ENCODE results near the gene CFAP52.
"Not testable (repeated sequence)": the region's sequence is repeated elsewhere in the genome, so short reads cannot be mapped to it uniquely, and the experiment has no call there.

The CFAP52 gene, protein sequence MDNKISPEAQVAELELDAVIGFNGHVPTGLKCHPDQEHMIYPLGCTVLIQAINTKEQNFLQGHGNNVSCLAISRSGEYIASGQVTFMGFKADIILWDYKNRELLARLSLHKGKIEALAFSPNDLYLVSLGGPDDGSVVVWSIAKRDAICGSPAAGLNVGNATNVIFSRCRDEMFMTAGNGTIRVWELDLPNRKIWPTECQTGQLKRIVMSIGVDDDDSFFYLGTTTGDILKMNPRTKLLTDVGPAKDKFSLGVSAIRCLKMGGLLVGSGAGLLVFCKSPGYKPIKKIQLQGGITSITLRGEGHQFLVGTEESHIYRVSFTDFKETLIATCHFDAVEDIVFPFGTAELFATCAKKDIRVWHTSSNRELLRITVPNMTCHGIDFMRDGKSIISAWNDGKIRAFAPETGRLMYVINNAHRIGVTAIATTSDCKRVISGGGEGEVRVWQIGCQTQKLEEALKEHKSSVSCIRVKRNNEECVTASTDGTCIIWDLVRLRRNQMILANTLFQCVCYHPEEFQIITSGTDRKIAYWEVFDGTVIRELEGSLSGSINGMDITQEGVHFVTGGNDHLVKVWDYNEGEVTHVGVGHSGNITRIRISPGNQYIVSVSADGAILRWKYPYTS

DNA sequence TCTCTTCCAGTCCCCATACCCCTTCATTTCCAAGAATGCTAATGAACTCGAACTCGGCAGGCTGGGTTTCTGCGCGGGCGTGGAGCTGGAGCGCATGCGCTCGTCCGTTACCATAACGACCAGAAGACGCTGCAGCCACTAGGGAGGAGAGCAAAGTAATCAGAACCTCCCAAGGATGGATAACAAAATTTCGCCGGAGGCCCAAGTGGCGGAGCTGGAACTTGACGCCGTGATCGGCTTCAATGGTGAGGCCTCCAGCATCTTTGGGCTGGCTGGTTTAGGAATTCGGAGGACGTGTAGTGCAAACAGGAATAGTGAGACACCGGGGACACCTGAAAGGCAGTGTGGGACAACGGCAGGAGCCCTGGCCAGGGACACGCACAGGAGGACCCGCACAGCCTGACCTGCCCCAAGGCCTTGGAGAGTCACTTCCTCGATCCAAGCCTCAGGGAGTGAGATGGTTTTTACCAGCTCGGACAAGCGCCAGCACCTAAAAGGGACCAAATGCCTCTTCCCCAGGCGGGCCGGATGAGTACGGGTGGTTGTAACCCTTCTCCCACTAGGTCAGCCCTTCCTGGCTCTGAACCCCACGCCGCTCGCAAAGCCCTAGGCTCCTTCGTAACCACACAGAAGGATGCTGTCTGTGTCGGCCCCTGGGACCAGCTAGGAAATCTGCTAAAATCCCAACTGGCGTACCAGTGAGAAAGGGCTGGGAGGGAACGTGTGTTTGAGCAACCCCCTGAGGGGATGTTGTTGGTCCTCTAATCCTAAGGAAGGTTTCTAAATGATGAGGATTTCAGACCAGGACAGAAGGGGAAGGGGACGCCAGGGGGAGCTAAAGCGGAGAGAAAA, at the start of gene CFAP52:
CFAP52 (plus strand) TSS at position 122 of the 852 bp plus-strand sequence; CDS start at position 176, 54 bp downstream.
- DNase-seq (ENCODE audit: low read depth) = peak; percentile 62

DNA sequence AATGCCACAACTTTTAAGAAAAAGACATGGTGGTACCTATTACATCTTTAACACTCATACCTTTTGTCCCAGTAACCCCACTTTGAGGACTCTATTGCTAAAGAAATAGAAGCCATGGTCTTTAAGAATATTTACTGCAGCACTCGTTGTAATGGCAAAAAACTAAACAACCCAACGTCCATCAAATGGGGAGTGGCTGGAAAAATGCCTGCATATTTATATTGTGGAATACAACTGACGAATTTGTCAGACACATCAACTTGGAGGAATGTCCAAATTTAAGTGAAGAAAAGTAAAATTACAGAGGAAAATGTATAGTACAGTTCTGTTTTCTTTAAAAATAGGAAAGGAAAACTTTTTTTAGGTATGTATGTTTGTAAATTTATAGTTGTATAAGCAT, 48.7 kb upstream of the CFAP52 start:
- no peak for DNase-seq (ENCODE audit: low read depth)

DNA sequence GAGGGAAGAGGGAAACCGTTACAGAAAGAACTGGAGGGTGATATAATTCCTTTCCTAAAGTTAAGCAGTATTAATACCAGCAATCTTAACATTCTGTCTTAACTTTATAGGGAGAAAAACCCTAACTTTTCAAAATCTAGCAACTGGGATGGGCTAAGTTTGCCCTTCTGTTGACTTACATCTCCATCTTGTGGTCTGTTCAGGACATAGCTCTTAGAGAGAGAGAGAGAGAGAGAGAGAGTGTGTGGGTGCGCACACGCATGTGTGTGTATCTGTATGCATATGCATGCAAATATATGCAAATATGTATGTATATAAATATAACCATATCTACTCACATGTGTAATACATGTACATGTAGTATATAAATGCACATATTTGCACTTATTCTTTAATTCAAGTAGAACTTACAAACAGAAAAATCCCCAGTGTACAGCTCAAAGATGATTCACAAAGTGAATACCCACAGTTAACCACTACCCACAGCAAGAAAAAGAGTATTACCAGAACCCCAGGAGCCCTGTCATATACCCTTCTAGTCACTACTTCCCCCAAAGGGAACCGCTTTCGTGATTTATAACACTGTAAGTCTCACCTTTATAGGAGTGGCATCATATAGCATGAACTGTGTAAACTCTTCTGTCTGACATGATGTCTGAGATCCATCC, 47.3 kb upstream of the CFAP52 start:
- DNase-seq (ENCODE audit: low read depth) = no peak

DNA sequence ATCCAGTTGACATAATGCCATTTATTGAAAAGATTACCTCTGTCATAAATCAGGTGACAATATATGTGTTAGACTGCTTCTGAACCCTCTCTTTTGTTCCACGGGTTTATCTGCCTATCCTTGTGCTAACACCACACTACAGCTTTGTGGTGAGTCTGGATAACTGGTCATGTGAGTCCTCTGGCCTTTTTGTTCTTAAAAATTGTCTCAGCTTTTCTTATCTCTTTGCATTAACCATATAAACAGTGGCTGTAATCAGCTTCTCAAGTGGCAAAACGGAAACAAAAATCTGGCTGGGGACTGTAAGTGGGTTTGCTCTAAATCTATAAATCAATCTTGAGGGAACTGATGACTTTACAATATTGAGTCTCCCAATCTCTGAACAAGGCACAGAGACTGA, 45.4 kb upstream of the CFAP52 start:
- no peak for DNase-seq (ENCODE audit: low read depth)

DNA sequence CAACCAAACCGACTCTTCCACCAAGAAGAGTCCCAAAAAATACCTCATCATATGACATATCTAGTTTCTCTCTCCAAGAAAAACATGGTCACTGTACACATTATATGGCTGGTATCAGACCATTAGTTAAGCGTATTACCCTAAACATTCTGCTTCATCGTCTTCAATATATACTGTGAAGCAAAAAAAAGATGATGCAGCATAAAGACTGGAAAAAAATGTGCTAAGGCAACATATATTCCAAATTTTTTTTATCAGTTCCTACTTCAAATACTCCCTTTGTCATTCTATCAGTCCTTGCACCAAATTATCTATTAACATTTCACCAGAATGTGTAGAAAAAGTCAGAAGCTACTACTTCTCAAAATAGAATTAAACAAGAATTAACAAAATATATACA, 43.7 kb upstream of the CFAP52 start:
- no peak for DNase-seq (ENCODE audit: low read depth)

DNA sequence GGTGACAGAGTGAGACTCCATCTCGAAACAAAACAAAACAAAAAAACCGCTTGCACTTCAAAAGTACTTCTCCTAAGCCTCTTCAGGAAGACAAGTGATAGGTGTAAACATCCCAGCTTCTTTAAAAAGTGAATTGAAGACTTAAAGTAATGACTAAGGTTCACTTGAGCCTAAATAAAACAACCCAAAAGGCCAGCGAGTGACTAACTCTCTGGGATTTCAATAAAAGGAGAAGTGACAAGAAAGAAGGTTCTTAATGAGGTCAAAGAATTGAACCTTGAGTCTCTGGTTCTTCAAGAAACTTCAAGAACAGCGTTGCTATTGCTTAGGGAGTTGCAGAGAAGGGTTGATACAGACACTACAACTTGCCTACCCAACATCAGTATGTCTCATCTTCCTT, 43.0 kb upstream of the CFAP52 start:
- no peak for DNase-seq (ENCODE audit: low read depth)

DNA sequence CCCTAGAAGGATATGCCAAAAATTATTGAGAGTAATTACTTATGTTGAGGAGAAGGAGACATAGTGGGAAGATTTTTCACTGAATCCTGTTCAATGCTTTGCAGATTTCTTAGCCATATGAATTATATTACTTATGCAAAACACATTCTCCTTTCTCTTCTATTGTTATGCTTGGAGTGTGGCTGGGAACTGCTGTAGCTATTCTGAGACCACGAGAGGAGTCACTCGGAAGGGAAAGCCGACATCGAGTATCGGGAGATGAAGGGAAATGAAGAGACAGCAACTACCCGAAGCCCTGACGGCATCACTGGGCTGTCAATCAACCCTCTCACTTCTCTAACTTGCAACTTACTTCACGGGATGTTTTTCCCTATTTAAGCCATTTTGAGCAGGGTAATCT, 40.4 kb upstream of the CFAP52 start:
- DNase-seq (ENCODE audit: low read depth) = no peak

DNA sequence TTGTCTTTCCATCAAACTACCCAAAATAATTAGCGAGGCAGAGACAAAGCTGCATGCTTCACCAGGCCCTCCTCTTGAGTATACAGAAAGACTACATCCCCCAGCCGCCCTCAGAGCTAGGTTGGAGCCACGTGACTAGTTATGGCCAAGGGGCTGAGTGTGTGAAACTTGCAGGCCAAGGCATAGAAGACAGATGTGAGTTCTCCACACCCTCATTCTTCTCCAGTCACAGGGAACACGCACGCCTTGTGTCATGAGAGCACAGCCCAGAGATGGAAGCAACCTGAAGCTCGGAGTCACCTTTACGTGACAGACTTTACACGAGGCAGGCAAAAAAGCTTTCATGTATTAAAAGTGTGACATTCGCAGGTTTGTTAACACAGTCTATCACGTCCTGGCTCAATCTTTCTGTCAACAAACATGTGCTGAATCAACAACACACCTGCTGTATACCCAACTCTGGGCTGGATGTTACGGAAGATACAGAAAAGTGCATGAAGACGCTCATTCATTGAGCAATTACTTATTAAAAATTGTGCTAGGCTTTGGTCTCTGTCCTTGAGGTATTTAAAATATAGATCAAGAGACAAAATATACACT, 39.2 kb upstream of the CFAP52 start:
- no peak for DNase-seq (ENCODE audit: low read depth)

DNA sequence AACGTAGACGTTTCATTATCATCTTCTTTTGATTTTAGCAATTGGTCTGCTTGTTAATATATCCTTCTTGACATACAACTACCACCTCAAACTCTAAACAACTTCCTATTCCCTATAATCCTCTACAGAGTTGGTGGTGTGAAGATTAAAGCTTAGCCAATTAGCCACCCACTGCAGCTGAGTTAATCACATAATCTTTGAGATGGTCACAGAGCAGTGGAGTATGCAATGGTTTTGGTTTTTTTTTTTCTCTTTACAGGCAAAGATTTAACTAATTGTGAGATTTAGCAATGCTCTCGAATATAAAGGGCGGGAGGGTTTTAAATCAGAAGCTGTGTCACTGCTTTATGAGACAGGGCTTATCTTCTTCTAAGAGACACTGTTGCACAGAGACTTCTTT, 37.8 kb upstream of the CFAP52 start:
- no peak for DNase-seq (ENCODE audit: low read depth)

DNA sequence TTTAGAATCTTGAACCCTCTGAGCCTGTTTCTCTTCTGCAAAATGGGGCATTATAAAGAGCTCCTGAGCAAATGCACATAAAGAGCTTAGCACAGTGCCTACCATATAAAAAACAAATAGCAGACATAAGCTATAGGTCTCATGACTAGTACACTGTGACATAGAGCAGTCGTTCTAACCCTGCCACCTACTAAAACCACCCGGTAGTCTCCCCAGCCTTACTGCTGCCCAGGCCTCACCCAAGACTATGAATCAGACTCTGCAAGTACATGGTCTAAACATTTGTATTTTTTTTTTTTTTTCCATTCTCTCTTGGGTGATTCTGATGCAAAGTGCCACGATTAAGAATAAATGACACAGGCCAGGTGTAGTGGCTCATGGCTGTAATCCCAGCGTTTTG, 34.7 kb upstream of the CFAP52 start:
- no peak for DNase-seq (ENCODE audit: low read depth)

DNA sequence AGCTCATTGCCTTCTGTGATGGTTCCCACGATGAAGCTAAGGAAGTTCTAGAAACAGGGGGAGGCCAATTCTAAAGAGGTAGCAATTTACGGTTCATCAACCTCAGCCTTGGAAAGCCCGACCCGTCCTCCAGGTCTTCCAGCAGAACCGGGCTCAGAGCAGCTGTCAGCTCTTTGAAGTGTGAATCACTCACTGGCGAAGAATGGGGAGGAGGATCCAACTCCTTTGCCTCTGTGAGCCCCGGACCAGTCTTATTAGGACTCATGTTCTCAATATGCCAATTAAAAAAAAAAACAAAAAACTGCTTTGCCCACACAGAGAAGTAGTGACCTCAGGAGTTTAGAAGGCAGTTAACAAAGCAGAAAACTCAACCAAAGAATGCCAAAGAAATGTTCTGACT, 32.2 kb upstream of the CFAP52 start:
- DNase-seq (ENCODE audit: low read depth) = no peak

DNA sequence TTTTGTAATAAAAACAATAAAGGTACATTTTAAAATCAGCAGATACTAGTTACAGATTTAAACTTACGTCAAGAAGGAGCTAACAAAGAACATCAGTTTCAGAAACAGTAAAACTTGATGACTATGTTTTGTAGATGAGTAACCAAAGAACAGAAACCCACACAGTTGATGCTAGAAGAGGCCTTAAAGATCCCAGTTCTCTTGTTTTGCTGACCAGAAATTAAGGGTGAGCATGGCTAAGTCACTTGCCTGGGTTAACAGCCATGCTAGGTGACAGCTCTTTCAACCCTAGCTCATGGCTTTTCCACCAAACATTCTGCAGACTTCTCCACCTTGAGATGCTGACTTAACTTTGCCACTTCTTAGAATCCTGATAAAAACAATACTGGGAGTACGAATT, 27.2 kb upstream of the CFAP52 start:
- DNase-seq (ENCODE audit: low read depth) = no peak

DNA sequence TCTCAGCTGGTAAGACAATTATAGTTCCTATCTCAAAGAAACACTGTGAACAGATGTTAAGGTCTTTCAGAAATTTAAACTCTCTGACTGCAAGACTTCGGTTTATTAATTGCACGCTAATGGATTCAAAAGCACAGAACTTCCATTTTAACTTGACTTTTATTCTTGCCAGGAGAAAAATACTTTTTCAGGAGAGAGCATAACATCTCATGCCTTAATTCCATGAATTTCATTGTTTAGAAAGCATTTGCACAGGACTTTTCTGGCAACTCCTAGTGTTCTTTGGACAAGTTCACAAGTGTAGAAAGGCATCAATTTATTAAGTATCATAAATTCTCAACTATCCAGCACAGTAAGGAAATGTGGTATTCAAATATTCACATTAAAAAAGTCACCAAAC, 23.3 kb upstream of the CFAP52 start:
- no peak for DNase-seq (ENCODE audit: low read depth)

DNA sequence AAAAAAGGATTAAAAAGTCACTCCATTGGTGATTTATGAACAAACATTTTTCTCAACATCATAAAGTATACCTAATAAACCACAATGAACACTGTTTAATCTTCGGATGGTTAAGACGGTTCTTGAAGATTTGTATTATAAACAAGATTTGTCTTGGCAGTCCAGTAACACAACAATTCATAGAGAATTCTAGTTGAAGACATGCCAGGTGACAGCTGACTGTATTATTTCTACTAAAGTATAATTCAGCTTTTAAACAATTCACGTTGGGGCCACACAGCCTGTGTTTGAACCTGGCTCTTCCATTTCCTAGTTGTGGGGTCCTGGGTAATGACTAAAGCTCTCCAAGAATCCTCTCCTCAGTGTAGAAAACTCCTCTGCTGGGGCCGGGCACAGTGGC, 22.8 kb upstream of the CFAP52 start:
- DNase-seq (ENCODE audit: low read depth) = no peak

DNA sequence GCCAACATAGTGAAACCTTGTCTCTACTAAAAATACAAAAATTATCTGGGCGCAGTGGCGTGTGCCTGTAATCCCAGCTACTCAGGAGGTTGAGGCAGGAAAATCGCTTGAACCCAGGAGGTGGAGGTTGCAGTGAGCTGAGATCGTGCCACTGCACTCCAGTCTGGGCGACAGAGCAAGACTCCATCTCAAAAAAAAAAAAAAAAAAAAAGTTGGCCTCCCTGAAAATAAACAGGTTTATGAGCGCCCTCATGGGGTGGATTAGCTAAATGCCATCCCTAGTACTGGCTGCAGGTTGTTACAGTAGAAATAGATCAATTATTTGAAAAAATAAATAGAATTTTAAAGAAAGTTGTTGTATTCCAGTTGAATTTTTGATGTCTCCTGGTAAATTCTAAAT, 21.7 kb upstream of the CFAP52 start:
- peak; percentile 14 for DNase-seq (ENCODE audit: low read depth)

DNA sequence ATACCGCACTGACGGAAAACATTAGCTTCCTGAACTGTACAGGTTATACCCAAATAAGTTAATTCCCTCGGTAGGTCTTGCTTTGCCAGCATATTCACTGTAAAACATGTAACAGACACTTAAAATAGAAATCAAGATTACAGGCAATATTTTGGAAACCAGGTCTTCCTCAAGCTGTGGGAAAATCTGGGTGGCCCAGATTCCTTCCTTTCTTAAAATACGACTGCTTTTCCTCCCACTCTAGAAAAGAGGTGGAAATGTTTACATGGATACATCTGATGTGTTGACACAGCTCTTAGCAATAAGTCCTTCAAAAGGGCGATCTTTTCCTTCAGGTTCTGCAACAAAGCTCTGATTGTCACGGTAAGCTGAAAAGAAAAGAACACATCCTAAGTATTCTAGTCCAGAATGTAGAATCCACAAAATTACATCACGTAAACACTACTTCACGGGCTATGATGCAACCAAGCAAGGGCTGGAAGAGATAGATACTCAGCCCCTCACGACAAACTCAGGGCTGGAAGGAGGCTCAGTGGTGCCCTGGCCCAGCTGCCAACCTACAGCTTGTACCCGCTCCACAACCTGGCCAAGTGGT, 19.2 kb upstream of the CFAP52 start:
- DNase-seq (ENCODE audit: low read depth) = no peak

DNA sequence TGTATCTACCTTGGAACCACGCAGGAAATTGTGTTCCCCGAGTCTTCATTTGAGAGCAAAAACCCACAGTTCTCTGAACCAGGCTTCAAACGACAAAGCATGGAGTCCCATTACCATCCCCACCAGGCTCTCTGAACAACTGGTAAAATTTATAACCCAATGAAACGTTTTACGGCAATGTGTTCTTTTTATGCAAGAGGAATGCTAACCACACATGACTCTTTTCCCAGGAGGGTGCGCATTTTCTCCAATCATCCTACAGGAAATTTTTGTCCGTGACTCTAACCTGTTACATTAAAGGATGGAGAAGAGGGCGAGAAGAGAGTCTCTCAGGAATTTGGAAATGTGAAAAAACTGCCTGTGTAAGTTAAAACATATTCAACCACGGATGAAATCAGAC, 18.6 kb upstream of the CFAP52 start:
- no peak for DNase-seq (ENCODE audit: low read depth)

DNA sequence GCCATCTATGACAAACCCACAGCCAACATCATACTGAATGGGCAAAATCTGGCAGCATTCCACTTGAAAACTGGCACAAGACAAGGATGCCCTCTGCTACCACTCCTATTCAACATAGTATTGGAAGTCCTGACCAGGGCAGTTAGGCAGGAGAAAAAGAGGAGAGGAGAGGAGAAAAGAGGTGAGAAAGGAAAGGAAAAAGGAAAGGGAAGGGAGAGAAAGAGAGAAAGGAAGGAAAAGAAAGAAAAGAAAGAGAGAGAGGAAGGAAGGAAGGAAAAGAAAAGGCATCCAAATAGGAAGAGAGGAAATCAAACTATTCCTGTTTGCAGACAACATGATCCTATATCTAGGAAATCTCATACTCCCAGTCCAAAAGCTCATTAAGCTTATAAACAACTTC, 12.3 kb upstream of the CFAP52 start:
- no peak for DNase-seq (ENCODE audit: low read depth)

DNA sequence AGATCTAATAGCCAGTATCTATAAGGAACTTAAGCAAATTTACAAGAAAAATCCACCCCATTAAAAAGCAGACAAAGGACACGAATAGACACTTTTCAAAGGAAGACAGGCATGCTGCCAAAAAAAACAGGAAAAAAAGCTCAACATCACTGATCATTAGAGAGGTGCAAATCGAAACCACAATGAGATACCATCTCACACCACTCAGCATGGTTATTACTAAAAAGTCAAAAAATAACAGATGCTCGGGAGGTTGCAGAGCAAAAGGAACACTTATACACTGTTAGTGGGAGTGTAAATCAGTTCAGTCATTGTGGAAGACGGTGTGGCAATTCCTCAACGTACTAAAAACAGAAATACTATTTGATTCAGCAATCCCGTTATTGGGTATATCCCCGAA, 10.4 kb upstream of the CFAP52 start:
- no peak for DNase-seq (ENCODE audit: low read depth)

DNA sequence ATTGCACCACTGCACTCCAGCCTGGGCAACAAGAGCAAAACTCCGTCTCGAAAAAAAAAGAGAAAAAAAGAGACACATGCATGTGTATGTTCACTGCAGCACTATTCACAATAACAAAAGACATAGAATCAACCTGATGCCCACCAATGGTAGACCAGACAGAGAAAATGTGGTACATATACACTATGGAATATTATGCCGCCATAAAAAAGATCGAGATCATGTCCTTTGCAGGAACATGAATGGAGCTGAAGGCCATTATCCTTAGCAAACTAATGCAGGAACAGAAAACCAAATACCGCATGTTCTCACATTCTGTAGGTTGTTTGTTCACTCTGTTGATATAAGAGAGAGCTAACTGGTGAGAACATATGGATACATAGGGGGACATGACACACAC, 9.7 kb upstream of the CFAP52 start:
- not testable (repeated sequence) for DNase-seq (ENCODE audit: low read depth)

DNA sequence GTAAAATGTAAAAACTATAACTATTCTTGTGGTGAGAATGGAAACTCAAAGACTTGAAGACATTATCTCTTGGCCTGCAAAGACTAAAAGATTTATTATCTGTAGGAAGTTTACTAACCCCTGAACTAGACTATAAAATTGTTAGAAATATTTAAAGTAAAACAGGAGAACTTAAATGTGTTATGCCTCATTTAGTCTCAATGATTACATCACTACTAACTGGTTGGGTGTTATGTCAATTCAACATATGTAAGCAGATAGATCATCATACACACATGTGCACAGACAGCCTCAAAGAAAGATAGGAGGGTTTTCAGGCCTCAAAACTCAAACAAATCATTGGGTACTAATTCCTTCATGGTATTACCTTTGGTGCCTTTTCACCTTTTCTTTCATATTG, 8.4 kb upstream of the CFAP52 start:
- DNase-seq (ENCODE audit: low read depth) = no peak
